ENCODE data around the gene ZNF562.

DNA sequence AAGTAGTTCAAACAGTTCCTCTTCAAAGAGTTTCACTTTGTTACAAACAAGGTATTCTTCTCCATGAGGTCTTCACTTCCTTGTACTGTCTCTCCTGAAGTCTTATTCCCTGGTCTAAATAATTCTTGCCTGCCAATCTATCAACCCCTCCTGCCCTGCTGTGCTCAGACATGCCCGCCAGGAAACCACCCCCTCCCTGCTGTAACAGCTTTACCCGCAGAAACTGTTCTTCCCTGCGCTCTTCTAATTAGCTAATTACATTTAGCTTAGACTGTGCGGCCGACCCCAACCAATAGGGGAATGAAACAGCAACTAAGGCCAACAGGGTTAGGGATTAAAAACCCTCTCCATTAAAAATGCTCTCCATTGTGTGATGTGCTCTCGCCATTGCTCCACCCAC lies 47.0 kb upstream of the ZNF562 start:
- TF ChIP-seq TAF1 (IDR thresholded peaks at IDR 0.05; ENCODE audit: borderline replicate concordance, insufficient read depth, low read length) (no peak), SIN3A (IDR thresholded peaks at IDR 0.05; ENCODE audit: borderline replicate concordance, insufficient read depth, low read length) (no peak), POLR2AphosphoS5 (IDR thresholded peaks at IDR 0.05; ENCODE audit: low read depth, low read length) (no peak), FOXP2 (optimal IDR thresholded peaks at IDR 0.05; ENCODE audit: borderline replicate concordance, extremely low read depth, extremely low read length, insufficient read depth) (no peak)
- TF ChIP-seq, protein P1, sequence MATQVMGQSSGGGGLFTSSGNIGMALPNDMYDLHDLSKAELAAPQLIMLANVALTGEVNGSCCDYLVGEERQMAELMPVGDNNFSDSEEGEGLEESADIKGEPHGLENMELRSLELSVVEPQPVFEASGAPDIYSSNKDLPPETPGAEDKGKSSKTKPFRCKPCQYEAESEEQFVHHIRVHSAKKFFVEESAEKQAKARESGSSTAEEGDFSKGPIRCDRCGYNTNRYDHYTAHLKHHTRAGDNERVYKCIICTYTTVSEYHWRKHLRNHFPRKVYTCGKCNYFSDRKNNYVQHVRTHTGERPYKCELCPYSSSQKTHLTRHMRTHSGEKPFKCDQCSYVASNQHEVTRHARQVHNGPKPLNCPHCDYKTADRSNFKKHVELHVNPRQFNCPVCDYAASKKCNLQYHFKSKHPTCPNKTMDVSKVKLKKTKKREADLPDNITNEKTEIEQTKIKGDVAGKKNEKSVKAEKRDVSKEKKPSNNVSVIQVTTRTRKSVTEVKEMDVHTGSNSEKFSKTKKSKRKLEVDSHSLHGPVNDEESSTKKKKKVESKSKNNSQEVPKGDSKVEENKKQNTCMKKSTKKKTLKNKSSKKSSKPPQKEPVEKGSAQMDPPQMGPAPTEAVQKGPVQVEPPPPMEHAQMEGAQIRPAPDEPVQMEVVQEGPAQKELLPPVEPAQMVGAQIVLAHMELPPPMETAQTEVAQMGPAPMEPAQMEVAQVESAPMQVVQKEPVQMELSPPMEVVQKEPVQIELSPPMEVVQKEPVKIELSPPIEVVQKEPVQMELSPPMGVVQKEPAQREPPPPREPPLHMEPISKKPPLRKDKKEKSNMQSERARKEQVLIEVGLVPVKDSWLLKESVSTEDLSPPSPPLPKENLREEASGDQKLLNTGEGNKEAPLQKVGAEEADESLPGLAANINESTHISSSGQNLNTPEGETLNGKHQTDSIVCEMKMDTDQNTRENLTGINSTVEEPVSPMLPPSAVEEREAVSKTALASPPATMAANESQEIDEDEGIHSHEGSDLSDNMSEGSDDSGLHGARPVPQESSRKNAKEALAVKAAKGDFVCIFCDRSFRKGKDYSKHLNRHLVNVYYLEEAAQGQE (IDR thresholded peaks at IDR 0.05; ENCODE audit: insufficient read depth in 1 of 2, low read depth in 2 of 2, low read length in 2 of 2) = no peak
